ENCODE results near the gene PPFIA4. TPM values are rescaled to one million over a fixed set of nuclear protein-coding genes. Genes with fewer than 3 reads are reported as not detected.
A peak's percentile ranks its signal among the peaks of the same experiment; 100 is the strongest.

Gene PPFIA4
- total RNA-seq, 1 experiment from 2014 or later = 0.83 TPM

DNA sequence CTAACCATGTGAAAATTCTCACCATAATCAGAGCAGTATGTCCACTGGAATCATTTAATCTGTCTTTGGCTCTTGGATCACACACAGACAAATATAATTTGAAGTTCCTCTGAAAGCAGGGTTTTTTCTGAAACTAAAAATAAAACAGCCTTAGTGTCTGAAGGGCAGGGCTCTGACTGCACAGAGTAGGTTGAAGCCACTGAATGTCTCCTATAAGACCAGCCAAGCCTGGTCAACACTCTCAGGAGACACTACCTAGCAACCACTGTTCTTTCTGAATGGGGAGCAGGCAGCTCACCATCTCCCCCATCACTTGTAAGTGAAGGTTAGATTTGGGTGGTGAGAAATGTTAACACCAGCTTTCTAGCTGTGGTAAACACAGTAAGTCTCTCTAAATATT is 35.2 kb upstream of the PPFIA4 start:
- DNase-seq = no peak
- TF ChIP-seq, protein P1, sequence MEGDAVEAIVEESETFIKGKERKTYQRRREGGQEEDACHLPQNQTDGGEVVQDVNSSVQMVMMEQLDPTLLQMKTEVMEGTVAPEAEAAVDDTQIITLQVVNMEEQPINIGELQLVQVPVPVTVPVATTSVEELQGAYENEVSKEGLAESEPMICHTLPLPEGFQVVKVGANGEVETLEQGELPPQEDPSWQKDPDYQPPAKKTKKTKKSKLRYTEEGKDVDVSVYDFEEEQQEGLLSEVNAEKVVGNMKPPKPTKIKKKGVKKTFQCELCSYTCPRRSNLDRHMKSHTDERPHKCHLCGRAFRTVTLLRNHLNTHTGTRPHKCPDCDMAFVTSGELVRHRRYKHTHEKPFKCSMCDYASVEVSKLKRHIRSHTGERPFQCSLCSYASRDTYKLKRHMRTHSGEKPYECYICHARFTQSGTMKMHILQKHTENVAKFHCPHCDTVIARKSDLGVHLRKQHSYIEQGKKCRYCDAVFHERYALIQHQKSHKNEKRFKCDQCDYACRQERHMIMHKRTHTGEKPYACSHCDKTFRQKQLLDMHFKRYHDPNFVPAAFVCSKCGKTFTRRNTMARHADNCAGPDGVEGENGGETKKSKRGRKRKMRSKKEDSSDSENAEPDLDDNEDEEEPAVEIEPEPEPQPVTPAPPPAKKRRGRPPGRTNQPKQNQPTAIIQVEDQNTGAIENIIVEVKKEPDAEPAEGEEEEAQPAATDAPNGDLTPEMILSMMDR (IDR thresholded peaks at IDR 0.05; ENCODE audit: unreplicated experiment) = no peak
- Mint-ChIP-seq H3K27me3 (ENCODE audit: unreplicated experiment) (peaks cover 76% of the 10 kb centered on the region), H3K4me1 (ENCODE audit: low read depth, unreplicated experiment) (peaks cover 10% of the 10 kb centered on the region), H3K27ac (ENCODE audit: unreplicated experiment) (no peak overlapping the region), H3K36me3 (ENCODE audit: insufficient read depth, unreplicated experiment) (no peaks in the 10 kb centered on the region), H3K4me3 (ENCODE audit: low read depth, unreplicated experiment) (no peak overlapping the region), H3K9me3 (ENCODE audit: low read depth, unreplicated experiment) (no peaks in the 10 kb centered on the region)
- no TSS peak for BruUV-seq (replicated peaks)
- intact Hi-C loops (cut with micrococcal nuclease; ENCODE audit: unreplicated experiment) = no loop called here
- CTCF ChIA-PET = no interaction called here

DNA sequence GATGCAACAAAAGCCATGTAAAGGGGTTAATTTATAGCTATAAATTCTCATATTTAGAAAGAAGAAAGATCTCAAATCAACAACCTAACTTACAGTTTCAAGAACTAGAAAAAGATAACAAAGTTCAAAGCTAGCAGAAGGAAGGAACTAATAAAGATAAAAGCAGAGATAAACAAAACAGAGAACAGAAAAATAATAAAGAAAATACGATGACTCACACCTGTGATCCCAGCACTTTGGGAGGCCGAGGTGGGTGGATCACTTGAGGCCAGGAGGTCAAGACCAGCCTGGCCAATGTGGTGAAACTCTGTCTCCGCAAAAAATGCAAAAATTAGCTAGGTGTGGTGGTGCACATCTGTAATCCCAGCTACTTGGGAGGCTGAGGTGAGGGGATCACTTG is 31.5 kb upstream of the PPFIA4 start:
- intact Hi-C loops (cut with micrococcal nuclease; ENCODE audit: unreplicated experiment) = loop anchor here (5.0 kb wide), 1 partner anchor 242 kb away; no protein-coding TSS in a partner anchor
- DNase-seq = no peak
- H3K9me3 Mint-ChIP-seq (ENCODE audit: low read depth, unreplicated experiment) = no peaks in the 10 kb centered on the region
- H3K4me1 Mint-ChIP-seq (ENCODE audit: low read depth, unreplicated experiment) = peaks cover 18% of the 10 kb centered on the region
- H3K4me3 Mint-ChIP-seq (ENCODE audit: low read depth, unreplicated experiment) = no peak overlapping the region
- H3K27me3 Mint-ChIP-seq (ENCODE audit: unreplicated experiment) = peaks cover 79% of the 10 kb centered on the region
- CTCF ChIA-PET = interaction anchor here (0.7 kb wide), 1 partner anchor 842 kb away, joined by 3 read pairs; no protein-coding TSS in a partner anchor
- H3K36me3 Mint-ChIP-seq (ENCODE audit: insufficient read depth, unreplicated experiment) = no peaks in the 10 kb centered on the region
- no TSS peak for BruUV-seq (replicated peaks)
- TF ChIP-seq, protein P1 (IDR thresholded peaks at IDR 0.05; ENCODE audit: unreplicated experiment) = no peak
- H3K27ac Mint-ChIP-seq (ENCODE audit: unreplicated experiment) = no peak overlapping the region

DNA sequence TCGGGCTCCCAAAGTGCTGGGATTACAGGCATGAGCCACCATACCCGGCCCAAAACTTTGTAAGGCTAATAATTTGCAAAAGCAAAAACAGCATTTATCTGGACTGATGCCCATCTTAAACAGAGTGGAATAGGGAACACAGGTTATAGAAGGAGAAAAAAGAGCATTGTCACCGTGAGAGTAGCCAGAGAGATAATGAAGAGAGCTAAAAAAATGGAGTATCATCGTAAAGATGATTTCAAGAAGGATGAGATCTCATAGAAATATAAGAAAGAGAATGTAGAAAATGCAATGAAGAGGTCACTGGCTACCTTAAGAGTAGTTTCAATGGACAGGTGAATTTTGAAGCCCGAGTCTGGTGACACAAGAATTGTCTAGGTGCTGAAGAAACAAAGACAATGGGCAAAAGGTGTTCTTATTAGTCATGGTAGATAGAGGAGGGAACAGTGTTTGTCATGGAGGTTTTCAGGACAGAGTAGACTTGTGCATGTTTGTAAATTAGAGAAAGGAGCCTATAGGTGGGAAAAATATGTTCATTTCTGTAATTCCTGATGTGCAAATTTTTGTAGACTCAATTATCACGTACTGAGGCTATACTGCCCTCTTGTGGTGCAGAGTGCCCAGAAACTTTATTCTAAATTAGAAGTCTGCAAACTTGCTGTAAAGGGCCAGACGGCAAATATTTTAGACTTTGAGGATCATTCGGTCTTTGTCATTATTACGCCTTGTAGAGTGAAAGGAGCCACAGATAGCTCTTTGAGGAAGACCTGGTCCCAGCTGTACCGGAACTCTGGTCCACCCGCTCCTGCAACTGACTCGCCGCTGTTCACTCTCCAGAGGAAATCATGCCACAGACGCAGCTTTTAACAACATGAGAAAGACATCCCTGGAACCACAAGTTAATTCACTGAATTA is 27.2 kb upstream of the PPFIA4 start:
- CTCF ChIA-PET = interaction anchor here (0.6 to 2.2 kb wide), 3 partner anchors 12 to 178 kb away, joined by 3 to 5 read pairs (median 3); partner anchors contain the start of gene KLHL12
- BruUV-seq (replicated peaks) = no TSS peak
- peak; percentile 71 for DNase-seq
- H3K9me3 Mint-ChIP-seq (ENCODE audit: low read depth, unreplicated experiment) = no peaks in the 10 kb centered on the region
- TF ChIP-seq, protein P1 (IDR thresholded peaks at IDR 0.05; ENCODE audit: unreplicated experiment) = peak; percentile 77
- intact Hi-C loops (cut with micrococcal nuclease; ENCODE audit: unreplicated experiment) = loop anchor here (1.0 to 5.0 kb wide), 3 partner anchors 30 to 247 kb away; partner anchors contain the start of gene KLHL12
- no peak overlapping the region for H3K27ac Mint-ChIP-seq (ENCODE audit: unreplicated experiment)
- peaks cover 18% of the 10 kb centered on the region for H3K4me1 Mint-ChIP-seq (ENCODE audit: low read depth, unreplicated experiment)
- no peaks in the 10 kb centered on the region for H3K36me3 Mint-ChIP-seq (ENCODE audit: insufficient read depth, unreplicated experiment)
- H3K4me3 Mint-ChIP-seq (ENCODE audit: low read depth, unreplicated experiment) = no peak overlapping the region
- H3K27me3 Mint-ChIP-seq (ENCODE audit: unreplicated experiment) = peaks cover 60% of the 10 kb centered on the region

DNA sequence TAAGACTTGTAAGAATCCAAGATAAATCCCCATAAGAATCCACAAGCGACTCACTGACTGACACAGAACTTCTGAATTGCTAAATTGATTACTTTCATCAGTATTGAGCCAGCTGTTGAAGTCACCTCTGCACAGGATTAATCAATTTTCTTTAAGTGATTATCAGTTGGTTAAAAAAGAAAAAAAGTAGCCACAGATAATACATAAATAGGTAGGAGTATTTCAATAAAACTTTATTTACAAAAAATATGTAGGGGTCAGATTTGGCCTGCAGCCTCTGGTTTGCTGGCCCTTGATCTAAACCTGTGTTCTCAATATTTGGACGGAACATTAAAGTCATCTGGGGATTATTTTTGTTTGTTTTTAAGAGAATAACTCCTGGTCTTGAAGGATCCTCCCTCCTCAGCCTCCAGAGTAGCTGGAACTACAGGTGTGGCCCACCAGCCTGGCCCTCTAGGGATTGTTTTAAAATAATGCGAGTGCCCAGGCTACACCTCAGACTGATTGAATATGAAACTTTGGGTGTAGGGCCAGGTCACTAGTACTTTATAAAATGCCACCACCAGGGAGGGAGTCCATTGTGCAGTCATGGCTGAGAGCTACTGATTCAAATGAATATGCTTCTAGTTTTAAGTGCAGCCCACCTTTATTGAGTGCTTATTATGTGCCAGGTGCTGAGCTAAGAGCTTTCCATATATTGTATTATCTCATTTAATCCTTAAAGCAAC is 25.9 kb upstream of the PPFIA4 start:
- CTCF ChIA-PET = interaction anchor here (2.2 kb wide), 1 partner anchor 73 kb away, joined by 5 read pairs; the partner anchor contains the start of gene KLHL12
- no peak for DNase-seq
- no TSS peak for BruUV-seq (replicated peaks)
- Mint-ChIP-seq H3K4me3 (ENCODE audit: low read depth, unreplicated experiment) (no peak overlapping the region), H3K27me3 (ENCODE audit: unreplicated experiment) (peaks cover 47% of the 10 kb centered on the region), H3K27ac (ENCODE audit: unreplicated experiment) (no peak overlapping the region), H3K36me3 (ENCODE audit: insufficient read depth, unreplicated experiment) (no peaks in the 10 kb centered on the region), H3K4me1 (ENCODE audit: low read depth, unreplicated experiment) (peaks cover 10% of the 10 kb centered on the region), H3K9me3 (ENCODE audit: low read depth, unreplicated experiment) (no peaks in the 10 kb centered on the region)
- TF ChIP-seq, protein P1 (IDR thresholded peaks at IDR 0.05; ENCODE audit: unreplicated experiment) = no peak
- intact Hi-C loops (cut with micrococcal nuclease; ENCODE audit: unreplicated experiment) = no loop called here
